Endometrial microvascular endothelial cells (primary cell): Measurements from ENCODE around the gene DPYD. TPM values are rescaled to one million over a fixed set of nuclear protein-coding genes. Genes with fewer than 3 reads are reported as not detected.

ENCODE experiments used
- in situ Hi-C: cut with HindIII; loops from 2 replicates; pipeline ENCODE4 v1.10.0; 2017; ENCODE audit warnings: low sequenced_read_pairs, low pct_unique_long_range_greater_than_20kb; ENCODE audit errors: inconsistent ontology term
- total RNA-seq: library from RNA; depleted of rRNA; stranded (reverse); fragments of >200 nt; gene quantifications from one replicate; pipeline ENCODE4 v1.2.3, GENCODE V29; 2015; ENCODE audit errors: inconsistent ontology term

DPYD gene
- total RNA-seq, 1 donor from 2014 or later = 39.4 TPM

GRCh38 chr1:97082160-97082848 is 838.5 kb downstream of the DPYD start:
- in situ Hi-C loops = no loop called here

DNA sequence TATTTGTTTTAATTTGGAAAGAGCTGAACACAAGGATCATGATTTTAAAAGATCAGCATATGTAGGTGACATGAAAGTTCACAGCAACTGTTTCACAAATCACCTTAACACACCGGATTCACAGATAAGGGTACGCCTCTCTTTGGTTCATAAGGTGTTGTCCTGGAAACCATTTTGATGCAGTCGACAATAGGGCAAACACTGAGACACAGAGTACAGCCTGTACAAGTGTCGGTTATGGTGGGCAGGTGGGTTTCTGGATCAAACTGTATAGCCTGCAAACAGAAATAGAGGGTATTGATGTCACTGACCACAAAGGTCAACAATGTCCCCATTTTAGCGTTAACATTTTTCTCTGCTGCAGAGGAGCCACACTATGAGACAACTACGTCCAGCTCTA is 842.0 kb downstream of the DPYD start:
- in situ Hi-C loops = no loop called here

DNA sequence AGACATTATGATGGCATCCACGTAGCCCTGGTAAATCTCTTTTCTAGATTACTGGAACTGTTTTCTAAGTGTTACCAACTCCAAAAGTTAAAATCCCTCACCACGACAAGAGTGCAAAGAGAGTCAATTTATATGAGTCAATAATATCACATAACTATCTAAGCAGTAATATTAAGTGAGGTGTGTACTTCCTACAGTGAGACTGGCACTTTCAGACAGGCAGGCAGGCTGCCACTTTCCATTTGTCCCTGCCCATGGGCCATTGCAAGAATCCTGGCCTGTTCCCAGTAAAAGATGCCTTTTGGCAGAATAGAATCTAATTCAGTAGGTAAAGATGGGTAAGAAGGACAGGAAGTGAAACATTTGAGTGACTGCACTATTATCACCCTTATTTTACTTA is 843.6 kb downstream of the DPYD start:
- in situ Hi-C loops = no loop called here

GRCh38 chr1:97074771-97075170 is 846.1 kb downstream of the DPYD start:
- in situ Hi-C loops = no loop called here

DNA sequence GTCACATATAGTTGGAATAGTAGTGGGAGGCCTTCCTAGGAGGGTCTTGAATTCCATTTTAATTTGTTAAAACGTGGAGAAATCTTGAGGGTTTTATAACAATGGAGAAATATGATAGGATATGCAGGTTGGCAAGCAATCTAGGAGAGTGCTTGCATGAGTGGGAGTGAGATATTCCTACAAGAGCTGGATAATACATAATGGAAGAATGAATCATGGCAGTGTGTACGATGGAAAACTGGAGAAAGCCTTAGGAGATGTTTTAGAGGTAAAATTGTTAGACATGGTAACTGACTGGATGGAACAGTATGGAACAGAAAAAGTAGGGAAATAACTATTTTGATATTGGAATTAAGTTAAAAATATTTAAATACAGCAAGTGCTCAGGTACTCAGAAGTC is 846.9 kb downstream of the DPYD start:
- in situ Hi-C loops = no loop called here

DNA sequence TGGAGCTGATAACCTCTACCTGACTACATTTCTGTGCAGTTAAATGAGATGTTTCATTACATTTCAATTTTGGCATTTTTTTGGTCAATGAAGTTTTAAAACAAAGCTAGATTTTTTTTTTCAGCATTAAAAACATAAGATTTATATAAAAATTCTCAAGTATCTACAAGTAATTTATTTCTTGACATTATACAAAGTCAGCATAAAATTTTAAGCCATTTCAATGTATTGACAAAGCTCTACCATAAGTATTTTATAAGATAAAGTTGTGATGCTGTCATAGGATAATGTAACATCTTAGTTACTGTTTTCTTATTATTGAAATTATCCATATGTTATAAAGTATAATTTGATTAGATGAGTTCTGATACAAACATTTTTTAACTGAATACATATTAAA is 847.7 kb downstream of the DPYD start:
- in situ Hi-C loops = no loop called here

DNA sequence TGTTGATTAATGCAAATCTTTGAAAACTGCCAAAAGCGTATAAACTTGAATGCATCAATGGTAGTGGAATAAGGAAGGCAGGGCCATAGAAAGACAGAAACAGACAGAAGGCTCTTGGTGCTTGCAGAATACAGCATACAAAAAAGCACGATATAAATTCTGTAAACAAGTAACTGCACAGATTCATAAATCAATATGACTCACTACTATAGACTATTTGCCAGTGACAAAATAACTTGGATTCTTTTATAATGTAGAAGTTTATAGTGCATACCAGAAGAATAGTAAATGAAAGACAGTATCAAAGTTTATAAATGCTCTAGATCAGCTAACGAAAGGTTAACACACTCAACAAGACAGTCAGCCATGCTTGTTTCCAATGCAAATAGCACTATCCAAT is 849.7 kb downstream of the DPYD start:
- in situ Hi-C loops = no loop called here

DNA sequence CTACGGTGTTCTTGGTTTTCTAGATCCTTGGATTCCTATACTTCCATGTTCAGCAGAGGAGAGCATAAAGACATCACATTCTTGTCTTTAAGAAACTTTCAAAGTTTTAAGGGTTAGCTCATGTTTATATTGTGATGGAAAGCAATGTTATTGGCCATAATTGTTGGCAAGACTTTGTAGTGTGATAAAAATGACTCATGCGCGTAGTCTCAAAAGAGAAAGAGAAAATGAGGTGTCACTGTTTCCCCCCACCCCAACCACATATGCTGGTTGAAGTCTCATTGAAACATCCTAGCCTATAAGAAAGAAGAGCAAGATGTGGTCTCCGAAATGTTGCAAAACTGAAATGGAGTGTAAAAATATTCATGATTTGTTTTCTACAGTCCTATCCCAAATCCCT is 850.5 kb downstream of the DPYD start:
- in situ Hi-C loops = no loop called here

DNA sequence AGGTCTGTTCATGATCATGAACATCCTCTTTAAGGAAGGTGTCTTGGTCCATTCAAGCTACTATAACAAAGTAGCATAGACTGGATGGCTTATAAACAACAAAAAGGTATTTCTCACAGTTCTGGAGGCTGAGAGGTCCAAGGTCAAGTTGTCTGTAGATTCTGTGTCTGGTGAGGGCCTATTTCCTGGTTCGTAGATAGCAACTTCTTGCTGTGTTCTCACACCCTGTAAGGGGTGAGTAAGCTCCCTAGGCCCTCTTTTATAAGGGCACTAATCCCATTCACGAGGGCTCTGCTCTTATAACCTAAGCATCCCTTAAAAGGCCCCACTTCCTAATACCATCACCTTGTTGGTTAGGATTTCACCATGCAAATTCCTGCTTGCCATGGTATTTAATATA is 851.5 kb downstream of the DPYD start:
- in situ Hi-C loops = no loop called here

DNA sequence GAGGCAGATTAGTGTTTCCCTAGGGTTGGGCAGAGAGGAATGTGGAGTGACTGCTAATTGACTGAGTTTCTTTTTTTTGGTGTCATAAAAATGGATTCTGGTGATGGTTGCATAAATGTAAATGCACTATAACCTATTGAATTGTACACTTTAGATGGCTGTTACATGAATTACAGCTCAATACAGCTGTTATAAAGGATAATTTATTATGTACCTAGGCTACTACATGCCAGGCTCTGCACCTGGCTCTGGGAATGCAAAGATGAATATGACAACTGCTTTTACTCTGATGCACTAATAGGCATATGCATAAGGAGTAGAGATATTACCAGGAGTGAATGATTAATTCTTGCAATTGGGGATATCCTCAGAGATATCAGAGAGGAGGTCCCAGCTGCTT is 854.0 kb downstream of the DPYD start:
- in situ Hi-C loops = no loop called here

GRCh38 chr1:97063532-97063931 is 857.3 kb downstream of the DPYD start:
- in situ Hi-C loops = no loop called here

GRCh38 chr1:97061604-97062003 is 859.2 kb downstream of the DPYD start:
- in situ Hi-C loops = no loop called here

DNA sequence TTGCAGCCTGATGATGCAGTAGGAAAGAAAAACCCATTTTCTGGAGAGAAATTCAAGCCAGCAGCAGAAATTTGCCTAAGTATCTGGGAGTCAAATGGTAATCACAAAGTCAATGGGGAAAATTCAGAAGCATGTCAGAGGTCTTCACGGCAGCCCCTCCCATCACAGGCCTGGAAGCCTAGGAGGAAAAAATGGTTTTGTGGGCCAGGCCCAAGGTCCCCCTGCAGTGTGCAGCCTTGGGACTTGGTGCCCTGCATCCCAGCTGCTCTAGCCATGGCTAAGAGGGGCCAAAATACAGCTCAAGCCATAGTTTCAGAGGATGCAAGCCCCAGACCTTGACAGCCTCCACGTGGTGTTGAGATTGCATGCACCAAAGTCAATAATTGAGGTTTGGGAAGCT is 864.4 kb downstream of the DPYD start:
- in situ Hi-C loops = no loop called here

GRCh38 chr1:97053268-97053667 is 867.6 kb downstream of the DPYD start:
- in situ Hi-C loops = no loop called here

GRCh38 chr1:97051823-97052222 is 869.0 kb downstream of the DPYD start:
- in situ Hi-C loops = no loop called here

GRCh38 chr1:97050506-97050905 is 870.3 kb downstream of the DPYD start:
- in situ Hi-C loops = no loop called here

GRCh38 chr1:97047421-97047793 is 873.4 kb downstream of the DPYD start:
- in situ Hi-C loops = no loop called here

DNA sequence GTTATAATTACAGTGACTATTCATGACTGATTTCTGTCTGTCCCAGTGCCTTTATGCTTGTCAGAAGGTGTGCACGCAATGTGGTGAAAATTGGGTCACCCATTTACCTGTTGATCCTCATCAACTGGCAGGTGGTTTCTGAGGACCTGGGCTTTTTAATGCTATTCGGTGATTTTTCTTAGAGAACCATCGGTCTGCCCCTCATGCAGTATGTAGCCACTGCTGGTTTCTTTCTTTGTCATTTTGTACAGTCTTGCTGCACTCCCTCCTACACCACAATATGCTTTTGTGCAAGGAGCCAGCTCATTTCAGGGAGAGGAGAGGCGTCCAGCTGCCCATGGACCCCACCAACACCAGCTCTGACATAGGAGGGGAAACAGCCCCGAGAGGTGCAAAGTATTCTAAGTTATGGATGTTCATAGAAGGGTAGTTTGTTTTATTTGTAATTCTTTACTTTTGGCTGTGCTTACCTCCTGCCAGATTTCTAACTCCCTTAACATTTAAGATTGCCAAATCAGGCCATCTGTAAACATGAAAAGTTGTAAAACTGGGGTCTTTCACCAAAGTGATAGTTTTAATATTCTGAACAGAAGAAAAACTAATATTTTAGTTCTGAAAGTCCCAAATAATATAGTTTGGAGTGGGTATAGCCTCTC is 873.9 kb downstream of the DPYD start:
- in situ Hi-C loops = no loop called here

DNA sequence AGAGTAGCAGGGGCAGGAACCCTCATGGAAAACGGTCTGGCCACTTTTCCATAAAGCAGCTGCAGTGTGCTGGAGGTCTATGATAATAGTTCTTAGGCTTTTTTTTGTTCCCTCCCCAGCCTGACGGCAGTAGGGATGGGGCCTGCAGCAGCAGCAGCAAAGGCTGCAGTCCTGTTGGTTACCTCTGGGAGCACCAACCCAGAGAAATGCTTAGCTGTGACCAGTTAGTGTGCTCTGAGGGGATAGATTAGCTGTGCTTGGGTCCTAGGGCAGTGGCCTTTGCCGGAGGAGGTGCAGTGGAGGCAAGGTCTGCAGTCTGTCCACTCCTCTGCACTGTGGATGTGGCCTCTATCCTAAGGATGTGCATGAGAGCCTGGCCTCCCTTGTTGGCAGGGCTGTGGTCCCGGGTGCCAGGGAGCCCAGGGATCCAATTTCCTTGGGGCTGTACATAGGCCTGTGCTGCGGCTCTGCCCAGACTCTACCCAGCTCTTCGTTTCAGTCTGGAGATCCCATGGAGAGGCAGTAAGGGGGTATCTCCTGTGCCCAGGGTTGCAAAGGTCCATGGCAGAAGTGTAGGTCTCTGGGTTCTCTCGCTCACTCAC is 876.6 kb downstream of the DPYD start:
- in situ Hi-C loops = no loop called here

- in situ Hi-C loops = no loop called here
Observed at GRCh38 chr1:97042551-97042950, 878.3 kb downstream of the DPYD start.
